NCI-H187 (cell line): ENCODE data around the gene HELQ.
A peak's percentile ranks its signal among the peaks of the same experiment; 100 is the strongest.
"Not testable (repeated sequence)": the region's sequence is repeated elsewhere in the genome, so short reads cannot be mapped to it uniquely, and the experiment has no call there.

Experiments
- DNase-seq, 2 experiments: peaks; one replicate each; lab custom pipeline; 2025; lab: John Stamatoyannopoulos, UW

HELQ gene, protein sequence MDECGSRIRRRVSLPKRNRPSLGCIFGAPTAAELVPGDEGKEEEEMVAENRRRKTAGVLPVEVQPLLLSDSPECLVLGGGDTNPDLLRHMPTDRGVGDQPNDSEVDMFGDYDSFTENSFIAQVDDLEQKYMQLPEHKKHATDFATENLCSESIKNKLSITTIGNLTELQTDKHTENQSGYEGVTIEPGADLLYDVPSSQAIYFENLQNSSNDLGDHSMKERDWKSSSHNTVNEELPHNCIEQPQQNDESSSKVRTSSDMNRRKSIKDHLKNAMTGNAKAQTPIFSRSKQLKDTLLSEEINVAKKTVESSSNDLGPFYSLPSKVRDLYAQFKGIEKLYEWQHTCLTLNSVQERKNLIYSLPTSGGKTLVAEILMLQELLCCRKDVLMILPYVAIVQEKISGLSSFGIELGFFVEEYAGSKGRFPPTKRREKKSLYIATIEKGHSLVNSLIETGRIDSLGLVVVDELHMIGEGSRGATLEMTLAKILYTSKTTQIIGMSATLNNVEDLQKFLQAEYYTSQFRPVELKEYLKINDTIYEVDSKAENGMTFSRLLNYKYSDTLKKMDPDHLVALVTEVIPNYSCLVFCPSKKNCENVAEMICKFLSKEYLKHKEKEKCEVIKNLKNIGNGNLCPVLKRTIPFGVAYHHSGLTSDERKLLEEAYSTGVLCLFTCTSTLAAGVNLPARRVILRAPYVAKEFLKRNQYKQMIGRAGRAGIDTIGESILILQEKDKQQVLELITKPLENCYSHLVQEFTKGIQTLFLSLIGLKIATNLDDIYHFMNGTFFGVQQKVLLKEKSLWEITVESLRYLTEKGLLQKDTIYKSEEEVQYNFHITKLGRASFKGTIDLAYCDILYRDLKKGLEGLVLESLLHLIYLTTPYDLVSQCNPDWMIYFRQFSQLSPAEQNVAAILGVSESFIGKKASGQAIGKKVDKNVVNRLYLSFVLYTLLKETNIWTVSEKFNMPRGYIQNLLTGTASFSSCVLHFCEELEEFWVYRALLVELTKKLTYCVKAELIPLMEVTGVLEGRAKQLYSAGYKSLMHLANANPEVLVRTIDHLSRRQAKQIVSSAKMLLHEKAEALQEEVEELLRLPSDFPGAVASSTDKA

DNA sequence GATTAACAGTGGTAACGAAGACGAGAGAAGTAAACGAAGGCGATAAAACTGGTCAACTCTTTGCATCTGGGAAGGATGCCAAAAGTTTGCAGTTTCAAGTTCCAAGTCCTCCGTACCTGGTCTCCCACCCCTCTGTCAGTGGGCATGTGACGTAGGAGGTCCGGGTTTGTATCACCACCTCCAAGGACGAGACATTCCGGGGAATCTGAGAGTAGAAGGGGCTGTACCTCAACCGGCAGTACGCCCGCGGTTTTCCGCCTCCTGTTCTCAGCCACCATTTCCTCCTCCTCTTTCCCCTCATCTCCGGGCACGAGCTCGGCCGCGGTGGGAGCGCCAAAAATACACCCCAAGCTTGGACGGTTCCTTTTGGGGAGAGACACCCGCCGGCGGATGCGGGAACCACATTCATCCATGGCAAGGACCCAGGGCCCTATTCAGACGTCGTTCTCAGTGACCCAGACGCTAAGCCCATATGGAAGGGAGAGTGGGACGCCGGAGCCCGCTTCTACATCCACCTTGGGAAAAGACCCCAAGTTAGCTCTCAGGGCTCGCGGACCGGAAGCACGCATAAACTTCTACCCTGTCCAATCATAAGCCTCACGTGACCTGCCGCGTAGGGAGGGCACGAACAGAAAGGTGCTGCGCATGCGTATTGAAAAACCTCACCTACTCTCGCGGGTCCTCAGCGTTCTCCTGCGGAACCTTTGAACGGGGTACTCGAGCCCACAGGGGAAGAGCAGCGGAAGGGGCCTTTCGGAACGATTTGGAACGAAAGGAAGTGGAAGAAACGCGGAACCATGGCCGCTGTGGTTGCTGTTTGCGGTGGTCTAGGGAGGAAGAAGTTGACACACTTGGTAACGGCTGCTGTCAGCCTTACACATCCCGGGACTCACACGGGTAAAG is at the start of gene HELQ, which contains the start of gene MRPS18C:
Gene HELQ (minus strand): TSS at position 543 of the 903 bp plus-strand sequence. CDS start 130 bp downstream, at position 413.
Gene MRPS18C (plus strand): TSS at position 778 of the 903 bp plus-strand sequence. CDS start 20 bp downstream, at position 798.
- peak; percentile 95 to 98 for DNase-seq

DNA sequence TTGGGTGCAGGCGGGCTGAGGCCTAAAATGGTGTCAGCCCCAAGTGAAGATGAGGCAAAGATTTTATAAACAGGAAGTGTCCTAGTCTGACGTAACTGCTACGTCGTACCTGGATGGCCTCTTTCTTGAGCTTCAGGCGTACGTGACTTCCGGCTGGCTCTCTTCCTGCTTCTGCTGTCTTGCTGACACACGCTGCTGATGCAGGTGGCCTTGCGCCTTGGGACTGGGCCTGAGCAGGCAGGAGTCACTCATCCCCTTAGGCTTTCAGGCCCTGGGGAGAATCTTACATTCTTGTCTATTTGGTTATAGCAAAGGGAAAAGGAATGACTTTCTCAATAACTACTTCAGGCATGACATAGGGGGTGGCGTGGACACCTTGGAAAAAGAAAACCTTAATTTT is 49.4 kb upstream of the HELQ start:
- no peak for DNase-seq

GRCh38 chr4:83504503-83504902 is 48.9 kb upstream of the HELQ start:
- DNase-seq: no peak

DNA sequence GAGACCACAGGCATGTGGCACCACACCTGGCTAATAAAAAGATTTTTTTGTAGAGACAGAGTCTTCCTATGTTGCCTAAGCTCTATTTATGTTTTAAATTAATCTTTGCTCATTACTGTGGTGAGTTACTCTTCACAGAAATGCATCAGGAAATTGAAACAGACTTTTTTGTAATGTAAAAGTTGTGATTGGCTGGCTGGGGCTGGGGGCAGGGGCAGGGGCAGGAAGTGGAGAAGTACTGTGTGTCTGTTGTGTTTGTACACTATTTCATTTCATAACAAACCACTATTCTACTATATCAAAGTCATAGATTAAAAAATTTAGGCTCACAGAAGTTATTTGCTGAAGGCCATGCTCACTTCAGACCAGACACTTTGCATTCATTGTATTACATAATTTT is 48.4 kb upstream of the HELQ start:
- DNase-seq: no peak

- DNase-seq: not testable (repeated sequence)
These were observed 46.0 kb upstream of the HELQ start for GRCh38 chr4:83501671-83502070.

GRCh38 chr4:83498187-83498586 is 42.6 kb upstream of the HELQ start:
- no peak for DNase-seq

DNA sequence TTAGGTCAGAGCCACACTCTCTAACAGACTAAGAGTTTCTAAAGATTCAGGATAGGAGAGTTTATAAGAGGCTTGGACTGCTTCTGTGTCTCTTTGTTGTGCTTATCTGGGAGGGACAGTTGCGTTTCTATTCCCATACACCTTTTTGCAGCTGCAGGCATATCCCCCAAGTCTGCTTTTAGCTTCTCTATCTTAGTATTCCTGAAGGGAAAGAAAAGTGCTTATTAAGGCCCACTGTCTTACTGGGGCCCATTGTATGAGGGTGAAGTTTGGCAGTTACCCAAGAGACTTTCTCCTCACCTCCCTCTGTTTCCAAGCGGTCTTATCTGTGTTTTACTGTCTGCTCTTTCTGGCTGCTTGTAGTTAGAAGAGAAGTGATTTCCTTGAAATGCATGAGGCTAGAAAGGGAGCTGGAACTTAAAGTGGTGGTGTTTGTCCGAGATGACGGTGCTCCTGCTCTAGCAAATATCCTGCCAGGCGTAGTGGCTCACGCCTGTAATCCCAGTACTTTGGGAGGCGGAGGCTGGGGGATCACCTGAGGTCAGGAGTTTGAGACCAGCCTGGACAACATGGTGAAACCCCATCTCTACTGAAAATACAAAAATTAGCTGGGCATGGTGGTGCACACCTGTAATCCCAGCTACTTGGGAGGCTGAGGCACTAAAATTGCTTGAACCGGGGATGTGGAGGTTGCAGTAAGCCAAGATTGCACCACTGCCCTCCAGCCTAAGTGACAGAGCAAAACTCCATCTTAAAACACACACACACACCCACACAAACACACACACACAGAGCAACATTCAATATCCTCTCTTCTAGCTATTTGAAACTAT is 40.7 kb upstream of the HELQ start:
- DNase-seq: not testable (repeated sequence)

DNA sequence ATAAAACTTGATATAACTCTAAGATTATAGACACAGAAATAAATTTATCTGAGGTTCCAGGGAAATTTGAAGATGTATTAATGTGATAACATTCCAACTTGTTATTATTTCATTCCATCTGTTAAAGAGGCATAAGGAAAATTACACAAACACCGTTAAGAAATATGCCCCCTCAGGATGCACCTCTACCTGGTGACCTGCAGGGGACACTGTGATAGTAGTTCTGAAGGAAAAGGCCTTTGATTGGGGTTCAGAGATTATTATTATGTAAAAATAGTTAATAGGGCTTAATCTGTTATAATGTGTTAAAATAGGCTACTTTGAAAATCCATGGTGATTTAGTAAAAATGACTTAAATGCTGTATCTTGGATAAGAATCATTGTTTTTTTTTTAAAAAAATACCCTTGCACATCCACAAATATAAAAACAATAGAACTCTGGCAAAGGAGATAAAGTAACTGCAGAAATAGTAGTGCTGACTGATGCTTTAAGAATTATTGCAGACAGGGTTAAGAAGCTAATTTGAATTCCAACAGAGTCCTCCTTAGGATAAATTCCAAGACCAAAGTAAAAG is 35.3 kb upstream of the HELQ start:
- no peak for DNase-seq

GRCh38 chr4:83489711-83490326 is 34.2 kb upstream of the HELQ start:
- DNase-seq: no peak

DNA sequence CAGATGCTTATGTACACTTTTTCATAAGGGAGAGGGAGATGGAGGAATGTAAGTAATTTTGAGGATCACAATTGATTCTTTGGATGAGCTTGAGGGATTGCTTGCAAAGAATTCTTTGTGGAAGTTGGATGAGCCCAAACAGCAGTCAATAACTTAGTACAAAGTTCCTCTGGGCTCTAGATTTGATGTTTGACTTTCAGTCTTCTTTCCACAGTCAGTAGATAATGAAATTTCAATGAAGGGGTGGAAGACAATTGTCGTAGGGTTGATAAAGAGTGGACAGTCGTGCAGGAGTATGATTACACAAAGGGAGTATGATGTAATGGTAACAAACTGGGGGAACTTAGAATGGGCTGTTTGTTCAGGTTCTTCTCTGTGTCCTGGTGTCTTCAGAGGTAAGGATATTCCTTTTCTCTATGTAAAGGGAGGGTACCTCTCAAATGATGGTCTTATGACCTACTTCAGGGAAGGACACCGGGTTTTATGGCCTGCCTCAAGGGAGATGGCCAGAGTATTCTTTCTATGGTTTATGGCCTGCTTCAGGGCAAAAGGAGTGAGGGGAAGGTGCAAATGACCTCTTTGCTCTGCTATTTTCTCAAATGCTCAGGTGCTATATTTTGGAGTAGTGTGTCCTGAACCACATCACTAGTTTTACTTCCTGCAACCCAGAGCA is 31.0 kb upstream of the HELQ start:
- no peak for DNase-seq

GRCh38 chr4:83484500-83485461 is 29.2 kb upstream of the HELQ start, which contains the start of gene ABRAXAS1:
Gene ABRAXAS1 (minus strand): TSS chr4:83485100. CDS start chr4:83485072, 28 bp downstream.
- peak; percentile 91 to 96 for DNase-seq

- no peak for DNase-seq
These were observed 18.3 kb upstream of the HELQ start for GRCh38 chr4:83473966-83474365.

DNA sequence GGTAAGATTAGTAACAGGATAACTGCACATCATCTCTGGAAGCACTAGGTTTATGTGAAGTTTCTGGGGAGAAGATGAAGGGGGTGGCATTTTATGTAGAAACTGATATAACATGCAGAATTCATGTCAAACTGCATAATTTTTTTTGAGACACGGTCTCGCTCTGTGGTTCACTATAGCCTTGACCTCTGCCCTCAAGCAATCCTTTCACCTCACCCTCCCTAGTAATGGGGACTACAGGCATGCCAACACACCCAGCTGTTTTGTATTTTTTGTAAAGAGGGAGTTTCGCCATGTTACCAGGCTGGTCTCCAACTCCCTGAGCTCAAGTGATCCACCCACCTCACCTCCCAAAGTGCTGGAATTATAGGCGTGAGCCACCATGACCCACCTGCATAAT is 17.8 kb upstream of the HELQ start:
- no peak for DNase-seq

- no peak for DNase-seq
These were observed 520 bp upstream of the HELQ start for GRCh38 chr4:83456184-83456501.

- DNase-seq: no peak
These were observed 937 bp downstream of the HELQ start for GRCh38 chr4:83454686-83455085.

DNA sequence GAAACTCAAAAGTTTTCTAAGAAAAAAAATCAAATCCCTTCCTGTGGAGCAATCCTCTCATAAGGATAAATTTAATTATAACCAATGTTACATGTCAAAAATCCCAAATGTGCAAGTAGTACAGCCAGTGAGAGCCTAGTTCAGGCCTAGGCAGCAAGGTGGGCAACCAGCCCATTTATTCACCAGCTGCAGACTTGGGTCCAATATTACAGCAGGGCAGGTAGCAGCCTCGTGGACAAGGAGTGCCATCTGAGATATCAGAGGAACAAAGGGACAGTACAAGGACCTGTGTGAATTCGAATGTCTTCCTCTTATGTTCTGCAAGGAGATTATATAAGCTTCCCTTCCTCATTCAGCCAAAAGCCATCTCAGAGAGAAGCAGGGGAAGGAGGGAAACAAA is 6.6 kb downstream of the HELQ start:
- DNase-seq: no peak

- no peak for DNase-seq
These were observed 14.7 kb downstream of the HELQ start for GRCh38 chr4:83440899-83441298.
